ENCODE data around the gene GPR148.
"Not testable (repeated sequence)": the region's sequence is repeated elsewhere in the genome, so short reads cannot be mapped to it uniquely, and the experiment has no call there.

The GPR148 gene

GRCh38 chr2:130729322-130730299 is 741 bp downstream of the GPR148 start:
- H3K4me3 ChIP-seq (ENCODE audit: low read depth, low read length): no peak overlapping the region
- H3K9ac ChIP-seq (ENCODE audit: low read depth, low read length): no peak overlapping the region
- peaks cover 6% of the 10 kb centered on the region for H3K4me1 ChIP-seq (ENCODE audit: control insufficient read depth, insufficient read depth, low read length)
- H3K36me3 ChIP-seq (ENCODE audit: control insufficient read depth, insufficient read depth, low read length): no peaks in the 10 kb centered on the region
- peaks cover 22% of the 10 kb centered on the region for H3K27me3 ChIP-seq (ENCODE audit: control insufficient read depth, insufficient read depth, low read length)
- H3K9me3 ChIP-seq (ENCODE audit: control insufficient read depth, insufficient read depth, low read length): no peaks in the 10 kb centered on the region

DNA sequence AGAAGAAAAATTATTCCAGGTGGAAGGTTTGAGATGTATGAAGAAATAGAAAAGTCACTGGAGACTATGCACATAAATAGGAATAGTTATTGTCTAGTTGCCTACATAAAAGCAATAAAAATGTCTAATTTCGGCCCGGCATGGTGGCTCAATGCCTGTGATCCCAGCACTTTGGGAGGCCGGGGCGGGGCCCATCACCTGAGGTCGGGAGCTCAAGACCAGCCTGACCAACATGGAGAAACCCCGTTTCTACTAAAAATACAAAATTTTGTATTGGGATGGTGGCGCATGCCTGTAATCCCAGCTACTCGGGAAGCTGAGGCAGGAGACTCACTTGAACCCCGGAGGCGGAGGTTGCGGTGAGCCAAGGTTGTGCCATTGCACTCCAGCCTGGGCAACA is 3.4 kb downstream of the GPR148 start:
- peaks cover 11% of the 10 kb centered on the region for H3K27me3 ChIP-seq (ENCODE audit: control insufficient read depth, insufficient read depth, low read length)
- H3K9me3 ChIP-seq (ENCODE audit: control insufficient read depth, insufficient read depth, low read length); H3K9ac ChIP-seq (ENCODE audit: low read depth, low read length); H3K4me1 ChIP-seq (ENCODE audit: control insufficient read depth, insufficient read depth, low read length); H3K36me3 ChIP-seq (ENCODE audit: control insufficient read depth, insufficient read depth, low read length); H3K4me3 ChIP-seq (ENCODE audit: low read depth, low read length): not testable (repeated sequence)

- no peak overlapping the region for H3K9ac ChIP-seq (ENCODE audit: low read depth, low read length)
- H3K4me3 ChIP-seq (ENCODE audit: low read depth, low read length): no peak overlapping the region
- no peaks in the 10 kb centered on the region for H3K27me3 ChIP-seq (ENCODE audit: control insufficient read depth, insufficient read depth, low read length)
- no peaks in the 10 kb centered on the region for H3K36me3 ChIP-seq (ENCODE audit: control insufficient read depth, insufficient read depth, low read length)
- H3K9me3 ChIP-seq (ENCODE audit: control insufficient read depth, insufficient read depth, low read length): no peaks in the 10 kb centered on the region
- no peaks in the 10 kb centered on the region for H3K4me1 ChIP-seq (ENCODE audit: control insufficient read depth, insufficient read depth, low read length)
These were observed 6.3 kb downstream of the GPR148 start for GRCh38 chr2:130735200-130735599.

GRCh38 chr2:130736487-130736886 is 7.6 kb downstream of the GPR148 start:
- no peaks in the 10 kb centered on the region for H3K27me3 ChIP-seq (ENCODE audit: control insufficient read depth, insufficient read depth, low read length)

GRCh38 chr2:130737592-130737991 is 8.7 kb downstream of the GPR148 start:
- no peak overlapping the region for H3K9ac ChIP-seq (ENCODE audit: low read depth, low read length)
- no peaks in the 10 kb centered on the region for H3K9me3 ChIP-seq (ENCODE audit: control insufficient read depth, insufficient read depth, low read length)
- no peaks in the 10 kb centered on the region for H3K4me1 ChIP-seq (ENCODE audit: control insufficient read depth, insufficient read depth, low read length)
- no peaks in the 10 kb centered on the region for H3K27me3 ChIP-seq (ENCODE audit: control insufficient read depth, insufficient read depth, low read length)
- H3K36me3 ChIP-seq (ENCODE audit: control insufficient read depth, insufficient read depth, low read length): no peaks in the 10 kb centered on the region
- H3K4me3 ChIP-seq (ENCODE audit: low read depth, low read length): no peak overlapping the region

More at GRCh38 chr2:130736487-130736886, 7.6 kb downstream of the GPR148 start:
- Histone ChIP-seq H3K4me3 (ENCODE audit: low read depth, low read length) (no peak overlapping the region), H3K36me3 (ENCODE audit: control insufficient read depth, insufficient read depth, low read length) (no peaks in the 10 kb centered on the region), H3K4me1 (ENCODE audit: control insufficient read depth, insufficient read depth, low read length) (no peaks in the 10 kb centered on the region), H3K9ac (ENCODE audit: low read depth, low read length) (no peak overlapping the region), H3K9me3 (ENCODE audit: control insufficient read depth, insufficient read depth, low read length) (no peaks in the 10 kb centered on the region)

- Histone ChIP-seq H3K4me1 (ENCODE audit: control insufficient read depth, insufficient read depth, low read length) (peaks cover 3% of the 10 kb centered on the region), H3K27me3 (ENCODE audit: control insufficient read depth, insufficient read depth, low read length) (no peaks in the 10 kb centered on the region), H3K9me3 (ENCODE audit: control insufficient read depth, insufficient read depth, low read length) (no peaks in the 10 kb centered on the region), H3K36me3 (ENCODE audit: control insufficient read depth, insufficient read depth, low read length) (no peaks in the 10 kb centered on the region), H3K4me3 (ENCODE audit: low read depth, low read length) (no peak overlapping the region), H3K9ac (ENCODE audit: low read depth, low read length) (no peak overlapping the region)
These were observed 11.8 kb downstream of the GPR148 start for GRCh38 chr2:130740671-130741070.

- Histone ChIP-seq H3K9ac (ENCODE audit: low read depth, low read length) (no peak overlapping the region), H3K9me3 (ENCODE audit: control insufficient read depth, insufficient read depth, low read length) (no peaks in the 10 kb centered on the region), H3K27me3 (ENCODE audit: control insufficient read depth, insufficient read depth, low read length) (no peaks in the 10 kb centered on the region), H3K36me3 (ENCODE audit: control insufficient read depth, insufficient read depth, low read length) (no peaks in the 10 kb centered on the region), H3K4me1 (ENCODE audit: control insufficient read depth, insufficient read depth, low read length) (peaks cover 3% of the 10 kb centered on the region), H3K4me3 (ENCODE audit: low read depth, low read length) (no peak overlapping the region)
These were observed 14.4 kb downstream of the GPR148 start for GRCh38 chr2:130743278-130743677.

DNA sequence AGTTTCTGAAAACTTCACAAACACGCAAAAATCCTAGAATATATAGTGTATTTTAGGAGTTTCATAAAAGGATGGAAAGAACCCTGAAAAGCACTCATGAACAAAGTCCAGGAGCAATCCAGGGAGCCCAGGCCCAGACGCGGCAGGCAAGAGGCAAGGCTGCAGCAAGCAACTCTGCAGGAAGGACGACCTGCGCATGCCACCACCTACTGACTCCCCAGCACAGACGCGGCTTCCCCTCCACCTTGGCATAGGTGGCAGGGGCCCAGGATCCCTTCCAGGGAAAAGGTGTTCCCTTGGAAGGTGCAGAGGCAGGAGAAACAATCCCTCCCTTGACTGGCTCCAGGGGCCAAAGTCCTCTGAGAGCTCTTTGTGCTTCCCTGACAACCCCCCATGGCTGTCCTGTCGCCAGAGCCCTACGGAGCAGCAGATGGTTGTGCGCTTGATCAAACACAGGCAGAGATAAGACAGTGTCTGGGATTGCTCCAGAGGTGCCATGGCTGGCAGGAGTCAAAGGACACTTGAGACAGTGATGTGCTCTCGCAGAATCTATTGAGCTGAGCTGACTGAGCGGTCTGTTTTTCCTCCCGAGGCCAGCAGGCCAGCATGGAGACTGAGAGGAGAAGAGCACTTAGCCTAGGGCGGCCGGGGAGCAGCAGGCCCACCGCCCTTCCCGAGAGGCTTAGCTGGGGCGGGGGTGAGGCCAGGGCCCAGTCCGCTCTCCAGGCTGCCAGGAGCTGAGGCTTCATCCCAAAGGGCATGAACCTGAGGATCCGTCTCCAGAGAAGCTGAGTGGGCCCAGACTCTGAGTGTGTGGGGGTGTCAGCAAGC is 15.6 kb downstream of the GPR148 start:
- Histone ChIP-seq H3K9me3 (ENCODE audit: control insufficient read depth, insufficient read depth, low read length) (no peaks in the 10 kb centered on the region), H3K27me3 (ENCODE audit: control insufficient read depth, insufficient read depth, low read length) (no peaks in the 10 kb centered on the region), H3K4me1 (ENCODE audit: control insufficient read depth, insufficient read depth, low read length) (peaks cover 3% of the 10 kb centered on the region), H3K4me3 (ENCODE audit: low read depth, low read length) (no peak overlapping the region), H3K36me3 (ENCODE audit: control insufficient read depth, insufficient read depth, low read length) (no peaks in the 10 kb centered on the region), H3K9ac (ENCODE audit: low read depth, low read length) (no peak overlapping the region)

DNA sequence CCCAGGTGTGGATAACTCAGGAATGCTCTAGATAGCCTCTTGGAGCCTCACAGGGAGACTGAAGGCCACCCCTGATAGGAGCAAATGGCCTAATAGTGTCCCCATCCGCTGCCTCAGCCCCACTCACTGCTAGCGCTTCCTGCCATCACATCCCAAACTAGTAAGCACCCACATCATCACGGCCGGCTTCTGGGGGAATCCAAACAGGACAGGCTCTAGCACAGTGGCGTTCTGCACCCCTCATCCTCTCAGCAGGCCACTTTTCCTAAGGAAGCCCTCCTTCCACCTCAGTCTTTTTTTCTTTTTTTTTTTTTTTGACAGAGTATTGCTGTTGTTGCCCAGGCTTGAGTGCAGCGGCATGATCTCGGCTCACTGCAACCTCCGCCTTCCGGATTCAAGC is 20.2 kb downstream of the GPR148 start:
- no peak overlapping the region for H3K9ac ChIP-seq (ENCODE audit: low read depth, low read length)
- no peaks in the 10 kb centered on the region for H3K9me3 ChIP-seq (ENCODE audit: control insufficient read depth, insufficient read depth, low read length)
- peaks cover 2% of the 10 kb centered on the region for H3K27me3 ChIP-seq (ENCODE audit: control insufficient read depth, insufficient read depth, low read length)
- H3K4me3 ChIP-seq (ENCODE audit: low read depth, low read length): no peak overlapping the region
- H3K36me3 ChIP-seq (ENCODE audit: control insufficient read depth, insufficient read depth, low read length): no peaks in the 10 kb centered on the region
- peaks cover 3% of the 10 kb centered on the region for H3K4me1 ChIP-seq (ENCODE audit: control insufficient read depth, insufficient read depth, low read length)

- Histone ChIP-seq H3K36me3 (ENCODE audit: control insufficient read depth, insufficient read depth, low read length) (no peaks in the 10 kb centered on the region), H3K4me3 (ENCODE audit: low read depth, low read length) (no peak overlapping the region), H3K9ac (ENCODE audit: low read depth, low read length) (no peak overlapping the region), H3K9me3 (ENCODE audit: control insufficient read depth, insufficient read depth, low read length) (no peaks in the 10 kb centered on the region), H3K27me3 (ENCODE audit: control insufficient read depth, insufficient read depth, low read length) (peaks cover 7% of the 10 kb centered on the region), H3K4me1 (ENCODE audit: control insufficient read depth, insufficient read depth, low read length) (peaks cover under 1% of the 10 kb centered on the region)
These were observed 20.8 kb downstream of the GPR148 start for GRCh38 chr2:130749641-130750040.

DNA sequence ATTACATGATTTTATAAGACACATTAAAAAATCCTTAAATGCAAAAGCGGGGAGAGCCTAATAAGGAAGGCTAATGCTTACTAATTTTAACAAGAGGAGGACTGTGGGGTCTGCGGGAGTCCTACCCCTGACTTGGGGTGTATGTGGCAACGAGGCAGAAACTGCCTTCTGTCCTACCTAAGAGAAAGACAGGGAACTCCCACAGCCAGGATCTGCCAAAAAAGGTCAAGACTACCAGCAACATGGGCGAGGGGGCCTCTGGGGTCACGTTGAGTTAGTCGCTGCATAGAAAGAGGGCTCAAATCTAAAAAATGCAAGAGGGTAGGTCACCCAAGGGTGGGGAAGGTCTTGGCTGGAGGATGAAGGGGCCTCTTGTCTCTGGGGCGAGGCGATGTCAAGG is 25.9 kb downstream of the GPR148 start:
- Histone ChIP-seq H3K36me3 (ENCODE audit: control insufficient read depth, insufficient read depth, low read length) (no peaks in the 10 kb centered on the region), H3K9ac (ENCODE audit: low read depth, low read length) (no peak overlapping the region), H3K4me3 (ENCODE audit: low read depth, low read length) (peak overlapping the region; percentile 85), H3K9me3 (ENCODE audit: control insufficient read depth, insufficient read depth, low read length) (no peaks in the 10 kb centered on the region), H3K27me3 (ENCODE audit: control insufficient read depth, insufficient read depth, low read length) (peaks cover 25% of the 10 kb centered on the region), H3K4me1 (ENCODE audit: control insufficient read depth, insufficient read depth, low read length) (no peaks in the 10 kb centered on the region)
